SK-N-MC (cell line): ENCODE measurements around the gene EPSTI1.

Experiments used
- EZH2 ChIP-seq: fragments of 200-600 bp; sonication (generic); IDR thresholded peaks from one replicate; pipeline ENCODE4 v1.6.1; 2017; ENCODE audit warnings: antibody characterized with exemption
- FOXP2 ChIP-seq: optimal IDR thresholded peaks from 2 replicates; pipeline ENCODE3; 2011; ENCODE audit warnings: mild to moderate bottlenecking, moderate library complexity; ENCODE audit not compliant: insufficient read depth; ENCODE audit errors: extremely low read length, control extremely low read depth
- POLR2AphosphoS5 ChIP-seq: IDR thresholded peaks from 2 replicates; pipeline ENCODE4 v1.6.1; 2012; ENCODE audit warnings: mild to moderate bottlenecking, low read depth, low read length, borderline replicate concordance

DNA sequence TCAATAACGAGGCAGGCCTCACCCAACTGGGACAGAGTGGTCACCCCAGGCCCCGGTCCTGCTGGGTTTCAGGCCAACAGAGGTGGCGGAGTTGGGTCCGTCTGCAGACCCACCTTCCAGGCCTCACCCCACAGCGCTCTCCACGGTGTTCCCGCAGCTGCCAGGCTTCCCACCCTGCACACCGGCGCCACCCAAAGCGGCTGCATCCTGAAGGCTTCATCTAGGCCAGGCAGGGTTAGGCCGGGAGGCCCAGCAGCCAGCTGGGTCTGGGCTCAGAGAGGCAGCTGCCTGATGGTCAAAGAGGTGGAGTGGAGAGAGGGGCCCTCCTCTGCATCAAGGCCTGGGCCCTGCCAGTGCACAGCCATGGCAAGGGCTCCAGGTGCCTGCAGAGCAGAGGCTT, 44.1 kb downstream of the EPSTI1 start:
- no peak for TF ChIP-seq POLR2AphosphoS5
- TF ChIP-seq EZH2 = no peak
- TF ChIP-seq FOXP2 = no peak
